VCaP (cell line): Measurements from ENCODE around the gene ANAPC15.

ENCODE experiments used
- H3K27ac ChIP-seq: fragments of 450-650 bp; 2 replicates; pipeline ENCODE4 v1.5.1; 2017
- TF ChIP-seq, protein P1 (sequence below): fragments of 450-650 bp; conservative IDR thresholded peaks from 2 replicates; pipeline ENCODE4 v1.5.1; 2017; ENCODE audit warnings: mild to moderate bottlenecking, moderate library complexity

The ANAPC15 gene

DNA sequence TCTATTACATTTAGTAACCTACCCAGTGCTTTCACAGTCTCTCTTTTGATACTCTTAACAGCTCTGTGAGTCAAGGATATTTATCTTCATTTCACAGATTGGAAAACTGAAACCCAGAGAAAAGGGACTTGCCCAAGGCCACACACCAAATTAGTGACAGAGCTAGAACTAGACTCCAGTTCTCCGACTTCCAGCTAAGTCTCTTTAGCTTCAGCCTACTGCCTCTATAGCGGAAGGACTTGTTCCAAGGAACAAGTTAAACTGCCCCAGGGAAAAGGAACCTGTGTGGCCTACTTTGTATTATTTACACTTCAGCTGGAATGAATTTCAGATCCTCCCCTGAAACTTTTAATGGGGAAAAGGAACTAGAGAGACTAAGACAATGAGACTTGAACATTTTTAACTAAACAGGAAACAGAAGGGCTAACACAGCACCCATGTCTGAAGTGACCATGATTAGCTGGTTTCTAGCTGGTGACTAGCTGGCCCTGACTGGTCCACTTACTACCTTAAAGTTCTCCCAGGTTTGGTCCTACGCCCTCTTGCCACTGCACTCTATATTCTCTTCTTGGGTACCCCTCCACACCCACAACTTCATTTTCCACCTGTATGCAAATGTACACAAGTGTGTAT lies 30.6 kb downstream of the ANAPC15 start:
- TF ChIP-seq, protein P1, sequence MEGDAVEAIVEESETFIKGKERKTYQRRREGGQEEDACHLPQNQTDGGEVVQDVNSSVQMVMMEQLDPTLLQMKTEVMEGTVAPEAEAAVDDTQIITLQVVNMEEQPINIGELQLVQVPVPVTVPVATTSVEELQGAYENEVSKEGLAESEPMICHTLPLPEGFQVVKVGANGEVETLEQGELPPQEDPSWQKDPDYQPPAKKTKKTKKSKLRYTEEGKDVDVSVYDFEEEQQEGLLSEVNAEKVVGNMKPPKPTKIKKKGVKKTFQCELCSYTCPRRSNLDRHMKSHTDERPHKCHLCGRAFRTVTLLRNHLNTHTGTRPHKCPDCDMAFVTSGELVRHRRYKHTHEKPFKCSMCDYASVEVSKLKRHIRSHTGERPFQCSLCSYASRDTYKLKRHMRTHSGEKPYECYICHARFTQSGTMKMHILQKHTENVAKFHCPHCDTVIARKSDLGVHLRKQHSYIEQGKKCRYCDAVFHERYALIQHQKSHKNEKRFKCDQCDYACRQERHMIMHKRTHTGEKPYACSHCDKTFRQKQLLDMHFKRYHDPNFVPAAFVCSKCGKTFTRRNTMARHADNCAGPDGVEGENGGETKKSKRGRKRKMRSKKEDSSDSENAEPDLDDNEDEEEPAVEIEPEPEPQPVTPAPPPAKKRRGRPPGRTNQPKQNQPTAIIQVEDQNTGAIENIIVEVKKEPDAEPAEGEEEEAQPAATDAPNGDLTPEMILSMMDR, result no peak

DNA sequence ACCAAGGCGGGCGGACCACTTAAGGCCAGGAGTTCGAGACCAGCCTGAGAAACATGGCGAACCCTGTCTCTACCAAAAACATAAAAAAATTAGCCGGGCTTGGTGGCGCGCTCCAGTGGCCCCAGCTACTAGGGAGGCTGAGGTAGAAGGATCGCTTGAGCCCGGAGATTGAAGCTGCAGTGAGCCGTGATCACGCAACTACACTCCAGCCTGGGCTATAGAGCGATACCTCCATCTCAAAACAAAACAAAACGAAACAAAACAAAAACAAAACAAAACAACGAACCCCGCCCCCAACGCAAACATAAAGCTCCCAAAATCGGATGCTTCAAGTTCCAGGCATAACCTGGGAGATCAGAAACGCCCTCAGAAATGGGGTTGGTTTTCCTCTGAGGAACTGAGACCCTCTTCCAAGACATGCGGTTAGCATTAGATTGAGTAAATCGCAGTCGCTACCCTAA lies 31.3 kb downstream of the ANAPC15 start:
- peak overlapping the region; percentile 93 for H3K27ac ChIP-seq
- TF ChIP-seq, protein P1, result no peak

More for the DNA sequence above, 30.6 kb downstream of the ANAPC15 start:
- H3K27ac ChIP-seq, result peak overlapping the region; percentile 93

- H3K27ac ChIP-seq, result peak within 1 kb of the TSS; percentile 93
- TF ChIP-seq, protein P1, result no peak
These were observed 31.9 kb downstream of the ANAPC15 start, which contains the start of the genes LRRC51 and NUMA1 for GRCh38 chr11:72080326-72081183. LRRC51 (plus strand) TSS chr11:72080850; CDS start chr11:72089084, 8,234 bp downstream. NUMA1 (minus strand) TSS chr11:72080542; CDS start chr11:72035943, 44,599 bp downstream.

DNA sequence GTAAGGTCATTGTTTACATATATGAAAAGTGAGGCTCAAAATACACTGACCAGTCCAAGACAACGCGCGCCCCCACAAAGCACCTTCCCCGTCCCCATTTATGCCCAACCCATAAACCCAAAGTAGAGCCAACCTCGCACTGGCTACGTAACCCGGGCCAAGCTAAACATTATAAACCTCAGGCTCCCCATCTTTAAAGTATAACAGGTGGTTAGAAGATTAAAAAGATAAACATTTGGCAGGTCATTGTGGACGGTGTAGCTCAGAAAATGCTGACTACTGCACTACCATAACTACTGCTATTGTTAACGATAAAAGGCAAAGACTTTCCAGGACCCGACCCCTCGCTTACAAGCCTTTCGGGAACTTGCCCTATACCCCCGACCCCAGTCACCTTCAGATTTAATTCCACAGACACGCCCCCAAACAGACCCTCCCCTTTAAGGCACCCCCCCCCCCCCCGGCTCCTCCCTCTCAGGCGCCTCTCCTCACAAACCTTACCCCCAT lies 32.6 kb downstream of the ANAPC15 start:
- peak overlapping the region; percentile 93 for H3K27ac ChIP-seq
- TF ChIP-seq, protein P1, result no peak

DNA sequence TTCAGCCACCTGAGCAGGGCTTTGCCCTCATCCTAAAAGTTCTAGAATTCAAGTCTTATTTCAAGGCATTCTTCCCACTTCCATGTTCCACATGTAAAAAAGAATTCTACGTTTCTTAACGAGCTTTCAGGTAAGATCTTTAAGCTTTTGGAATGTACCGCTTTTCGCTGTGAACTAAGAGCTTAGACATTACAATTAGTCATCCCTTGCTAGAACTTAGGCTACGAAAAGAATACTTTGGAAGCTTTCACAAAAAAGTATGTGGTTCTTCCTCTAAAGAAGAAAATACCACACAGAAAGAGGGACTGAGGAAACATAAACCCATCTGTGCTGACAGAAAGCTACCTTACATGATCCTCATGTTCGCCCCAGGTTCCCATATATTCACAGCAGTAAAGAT lies 34.0 kb downstream of the ANAPC15 start:
- TF ChIP-seq, protein P1, result no peak
- H3K27ac ChIP-seq, result peak overlapping the region; percentile 93

DNA sequence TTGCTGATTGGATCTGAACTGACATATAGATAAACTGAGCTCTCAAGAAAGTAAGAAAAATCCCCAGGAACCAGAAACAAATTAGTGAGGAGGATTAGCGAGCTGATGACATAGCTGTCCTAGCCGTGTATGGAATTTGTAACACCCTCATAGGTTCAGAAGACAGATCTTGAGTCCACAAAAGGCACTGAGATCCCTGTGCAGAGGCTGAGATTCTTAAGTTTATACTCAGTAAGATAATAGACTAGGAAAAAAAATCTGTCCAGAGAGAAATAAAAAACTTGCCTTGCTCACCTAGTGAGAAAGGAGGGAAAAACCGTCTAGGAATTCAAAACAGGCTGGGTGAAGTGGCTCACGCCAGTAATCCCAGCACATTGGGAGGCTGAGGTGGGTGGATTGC lies 36.7 kb downstream of the ANAPC15 start:
- no peak overlapping the region for H3K27ac ChIP-seq

GRCh38 chr11:72075109-72075508 lies 37.4 kb downstream of the ANAPC15 start:
- TF ChIP-seq, protein P1, result no peak
- no peak overlapping the region for H3K27ac ChIP-seq

More for the DNA sequence above, 36.7 kb downstream of the ANAPC15 start:
- TF ChIP-seq, protein P1, result no peak
